ENCODE measurements around the gene RAB33A. TPM values are rescaled to one million over a fixed set of nuclear protein-coding genes. Genes with fewer than 3 reads are reported as not detected.

Gene RAB33A
- total and polyA plus RNA-seq, 9 of the 15 experiments (the other 6 are each of a cell fraction or from before 2014, with no cell fraction given): 0.04 to 0.20 (median 0.06) TPM; not detected in 4

DNA sequence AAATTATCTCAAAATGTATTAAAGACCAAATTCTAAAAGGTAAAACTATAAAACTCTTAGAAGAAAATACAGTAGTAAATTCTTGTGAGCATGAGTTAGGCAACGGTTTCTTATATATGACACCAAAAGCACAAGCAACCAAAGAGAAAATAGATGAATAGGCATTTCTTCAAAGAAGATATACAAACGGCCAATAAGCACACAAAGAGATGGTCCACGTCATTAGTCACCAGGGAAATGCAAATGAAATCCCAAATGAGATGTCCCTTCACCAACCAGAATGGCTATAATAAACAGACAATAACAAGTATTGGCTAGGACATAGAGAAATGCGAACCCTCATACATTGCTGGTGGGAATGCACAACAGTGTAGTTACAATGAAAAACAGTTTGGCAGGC, 44.6 kb downstream of the RAB33A start:
- DNase-seq (ENCODE audit: extremely low read depth in 1 of 4, low spot score in 3 of 4): peak in 2 of 4 experiments; percentile 6 to 19
- BruUV-seq (replicated peaks): no TSS peak
- Histone ChIP-seq H4K20me1 (replicated peaks; ENCODE audit: control insufficient read depth, insufficient read depth, low read length) (no peaks in the 10 kb centered on the region), H3K9me3 (replicated peaks; ENCODE audit: control insufficient read depth, insufficient read depth, low read depth, low read length) (no peaks in the 10 kb centered on the region), H3K9ac (ENCODE audit: insufficient read depth in 1 of 2, low read depth in 2 of 2, low read length in 2 of 2) (no peak overlapping the region), H3K27ac (ENCODE audit: extremely low read depth, low read depth, low read length) (peak overlapping the region; percentile 15; the same call in 1 of the 3 replicates), H3K36me3 (ENCODE audit: control insufficient read depth, insufficient read depth, low read length) (peaks cover 31% of the 10 kb centered on the region; the same call in 2 of the 3 replicates), H3K4me3 (no peak overlapping the region), H3K9me1 (ENCODE audit: control insufficient read depth, insufficient read depth, low read length) (no peaks in the 10 kb centered on the region), H2AFZ (ENCODE audit: low read depth, low read length) (no peak overlapping the region), H3K27me3 (ENCODE audit: control insufficient read depth in 2 of 2, insufficient read depth in 2 of 2, low read length in 2 of 2) (no peaks in the 10 kb centered on the region), H3K4me2 (ENCODE audit: insufficient read depth, low read length) (no peak overlapping the region), H3K79me2 (ENCODE audit: control insufficient read depth, insufficient read depth, low read length) (no peaks in the 10 kb centered on the region), H3K4me1 (replicated peaks in 1 of 2; ENCODE audit: control insufficient read depth in 2 of 2, insufficient read depth in 2 of 2, low read length in 2 of 2) (no peaks in the 10 kb centered on the region)
- POLR2A ChIA-PET: interaction anchor here (0.6 to 1.0 kb wide), 2 partner anchors 94 to 132 kb away, joined by 3 to 5 read pairs; no protein-coding TSS in a partner anchor
- FAIRE-seq: no peak
- in situ Hi-C loops (cut with MboI) (no loop called here), intact Hi-C loops (cut with micrococcal nuclease) (no loop called here)
- TF ChIP-seq TEAD1 (CRISPR knock-in tag; IDR thresholded peaks at IDR 0.05) (no peak), NFYB (IDR thresholded peaks at IDR 0.05; ENCODE audit: extremely low read depth, insufficient read length) (peak; percentile 52), ZNF316 (IDR thresholded peaks at IDR 0.05) (peak; percentile 94), MAFK (IDR thresholded peaks at IDR 0.05; ENCODE audit: low read length) (peak; percentile 51; the same call in 1 of the 2 replicates), CREM (IDR thresholded peaks at IDR 0.05; ENCODE audit: low read depth) (peak; percentile 80), EP400 (IDR thresholded peaks at IDR 0.05) (peak; percentile 32; the same call in 1 of the 2 replicates), ATF1 (CRISPR knock-in tag; IDR thresholded peaks at IDR 0.05) (no peak), ATF1 (tag; IDR thresholded peaks at IDR 0.05) (peak; percentile 74), MAFG (tag; conservative IDR thresholded peaks at IDR 0.05) (peak; percentile 82), RFX5 (IDR thresholded peaks at IDR 0.05; ENCODE audit: low read depth, low read length) (peak; percentile 98), C11orf30 (IDR thresholded peaks at IDR 0.05; ENCODE audit: low read depth) (peak; percentile 89), MAFF (IDR thresholded peaks at IDR 0.05; ENCODE audit: low read length) (peak; percentile 42; the same call in 1 of the 2 replicates), CREB1 (IDR thresholded peaks at IDR 0.05) (peak; percentile 48; the same call in 1 of the 2 replicates), CREB1 (CRISPR knock-in tag; IDR thresholded peaks at IDR 0.05) (no peak; the same call in 1 of the 2 replicates), KLF13 (tag; IDR thresholded peaks at IDR 0.05; ENCODE audit: borderline replicate concordance, low read depth) (no peak)
- TF ChIP-seq, protein P1, sequence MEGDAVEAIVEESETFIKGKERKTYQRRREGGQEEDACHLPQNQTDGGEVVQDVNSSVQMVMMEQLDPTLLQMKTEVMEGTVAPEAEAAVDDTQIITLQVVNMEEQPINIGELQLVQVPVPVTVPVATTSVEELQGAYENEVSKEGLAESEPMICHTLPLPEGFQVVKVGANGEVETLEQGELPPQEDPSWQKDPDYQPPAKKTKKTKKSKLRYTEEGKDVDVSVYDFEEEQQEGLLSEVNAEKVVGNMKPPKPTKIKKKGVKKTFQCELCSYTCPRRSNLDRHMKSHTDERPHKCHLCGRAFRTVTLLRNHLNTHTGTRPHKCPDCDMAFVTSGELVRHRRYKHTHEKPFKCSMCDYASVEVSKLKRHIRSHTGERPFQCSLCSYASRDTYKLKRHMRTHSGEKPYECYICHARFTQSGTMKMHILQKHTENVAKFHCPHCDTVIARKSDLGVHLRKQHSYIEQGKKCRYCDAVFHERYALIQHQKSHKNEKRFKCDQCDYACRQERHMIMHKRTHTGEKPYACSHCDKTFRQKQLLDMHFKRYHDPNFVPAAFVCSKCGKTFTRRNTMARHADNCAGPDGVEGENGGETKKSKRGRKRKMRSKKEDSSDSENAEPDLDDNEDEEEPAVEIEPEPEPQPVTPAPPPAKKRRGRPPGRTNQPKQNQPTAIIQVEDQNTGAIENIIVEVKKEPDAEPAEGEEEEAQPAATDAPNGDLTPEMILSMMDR (IDR thresholded peaks at IDR 0.05 in 2 of 3, conservative IDR thresholded peaks at IDR 0.05 in 1 of 3; ENCODE audit: insufficient read depth in 2 of 3, low read depth in 1 of 3, low read length in 3 of 3): no peak
- peak; percentile 85 for ATAC-seq
- CTCF ChIA-PET (ENCODE audit: low intra/inter-chr PET ratio): no interaction called here
- 55% methylated on average over 4 of the region's 4 CpGs for WGBS (ENCODE audit: insufficient coverage, low coverage, missing lambda C conversion rate)

All from K562 (cell line).